Retinal pigment epithelial cell (primary cell): ENCODE data around the gene PTPRA.
"Not testable (repeated sequence)": the region's sequence is repeated elsewhere in the genome, so short reads cannot be mapped to it uniquely, and the experiment has no call there.

ENCODE experiments used
- DNase-seq: peaks from one replicate; pipeline ENCODE4 v3.0.0-alpha.2; 2010; ENCODE audit warnings: low read depth
- H3K4me3 ChIP-seq: 2 replicates; pipeline ENCODE4 v1.5.1; 2011; ENCODE audit warnings: mild to moderate bottlenecking, low read length, control low read depth, moderate library complexity
- TF ChIP-seq, protein P1 (sequence below): conservative IDR thresholded peaks from 2 replicates; pipeline ENCODE4 v1.5.1; 2011; ENCODE audit warnings: low read depth, low read length, control low read depth, inconsistent platforms

PTPRA gene

DNA sequence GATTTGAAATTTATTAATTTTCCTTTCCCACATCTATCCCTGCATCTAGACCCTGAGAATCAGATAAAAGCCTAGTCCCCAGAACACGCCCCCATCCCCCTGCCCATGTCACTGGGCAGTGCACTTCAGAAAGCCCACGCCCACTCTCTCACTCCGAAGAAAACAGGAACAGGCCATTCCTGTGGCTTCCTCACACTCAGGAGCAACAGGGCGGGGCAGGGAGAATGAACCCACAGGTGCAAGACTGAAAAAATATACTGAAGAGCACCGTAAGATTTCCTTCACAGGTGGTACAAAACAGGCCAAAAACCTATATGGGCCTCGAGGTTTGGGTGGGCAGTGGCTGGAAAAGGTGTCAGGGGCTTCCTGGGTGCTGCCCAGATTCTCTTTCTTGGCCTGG lies 201.5 kb downstream of the PTPRA start:
- TF ChIP-seq, protein P1, sequence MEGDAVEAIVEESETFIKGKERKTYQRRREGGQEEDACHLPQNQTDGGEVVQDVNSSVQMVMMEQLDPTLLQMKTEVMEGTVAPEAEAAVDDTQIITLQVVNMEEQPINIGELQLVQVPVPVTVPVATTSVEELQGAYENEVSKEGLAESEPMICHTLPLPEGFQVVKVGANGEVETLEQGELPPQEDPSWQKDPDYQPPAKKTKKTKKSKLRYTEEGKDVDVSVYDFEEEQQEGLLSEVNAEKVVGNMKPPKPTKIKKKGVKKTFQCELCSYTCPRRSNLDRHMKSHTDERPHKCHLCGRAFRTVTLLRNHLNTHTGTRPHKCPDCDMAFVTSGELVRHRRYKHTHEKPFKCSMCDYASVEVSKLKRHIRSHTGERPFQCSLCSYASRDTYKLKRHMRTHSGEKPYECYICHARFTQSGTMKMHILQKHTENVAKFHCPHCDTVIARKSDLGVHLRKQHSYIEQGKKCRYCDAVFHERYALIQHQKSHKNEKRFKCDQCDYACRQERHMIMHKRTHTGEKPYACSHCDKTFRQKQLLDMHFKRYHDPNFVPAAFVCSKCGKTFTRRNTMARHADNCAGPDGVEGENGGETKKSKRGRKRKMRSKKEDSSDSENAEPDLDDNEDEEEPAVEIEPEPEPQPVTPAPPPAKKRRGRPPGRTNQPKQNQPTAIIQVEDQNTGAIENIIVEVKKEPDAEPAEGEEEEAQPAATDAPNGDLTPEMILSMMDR, result no peak
- no peak overlapping the region for H3K4me3 ChIP-seq
- DNase-seq, result no peak

DNA sequence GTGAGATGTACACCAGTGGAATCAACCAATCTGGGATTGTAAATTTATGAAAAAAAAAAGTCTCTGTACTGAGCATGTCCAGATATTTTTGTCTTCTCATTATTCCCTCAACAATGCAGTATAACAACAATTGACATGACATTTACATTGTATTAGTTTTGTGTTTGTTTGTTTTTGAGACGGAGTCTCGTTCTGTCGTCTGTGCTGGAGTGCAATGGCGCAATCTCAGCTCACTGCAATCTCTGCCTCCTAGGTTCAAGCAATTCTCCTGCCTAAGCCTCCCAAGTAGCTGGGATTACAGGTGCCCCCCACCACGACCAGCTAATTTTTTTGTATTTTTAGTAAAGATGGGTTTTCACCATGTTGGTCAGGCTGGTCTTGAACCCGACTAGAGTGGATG lies 202.0 kb downstream of the PTPRA start:
- DNase-seq, H3K4me3 ChIP-seq: not testable (repeated sequence)

DNA sequence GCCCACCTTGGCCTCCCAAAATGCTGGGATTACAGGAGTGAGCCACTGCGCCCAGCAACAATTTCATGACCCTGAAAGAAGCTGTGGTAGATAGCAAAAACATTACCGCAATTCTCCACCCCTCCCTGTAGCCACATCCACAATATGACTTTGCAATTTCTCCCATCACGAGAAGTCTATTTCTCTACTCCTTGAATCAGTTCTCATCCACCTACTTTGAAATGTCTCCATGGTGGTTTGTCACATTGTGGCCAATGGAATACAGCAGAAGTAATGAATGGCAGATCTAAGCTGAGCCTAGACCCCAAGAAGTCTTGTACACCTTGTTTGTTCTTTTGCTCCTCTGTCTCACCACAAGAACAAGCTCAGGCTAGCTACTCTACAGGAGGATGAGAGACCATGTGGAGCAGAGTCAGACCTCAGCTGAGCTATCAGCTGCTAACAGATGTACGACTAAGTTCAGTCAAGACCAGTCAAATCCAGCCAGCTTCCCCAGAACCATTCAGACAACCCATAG lies 204.4 kb downstream of the PTPRA start:
- H3K4me3 ChIP-seq, result no peak overlapping the region
- DNase-seq, result no peak
- TF ChIP-seq, protein P1, result no peak

DNA sequence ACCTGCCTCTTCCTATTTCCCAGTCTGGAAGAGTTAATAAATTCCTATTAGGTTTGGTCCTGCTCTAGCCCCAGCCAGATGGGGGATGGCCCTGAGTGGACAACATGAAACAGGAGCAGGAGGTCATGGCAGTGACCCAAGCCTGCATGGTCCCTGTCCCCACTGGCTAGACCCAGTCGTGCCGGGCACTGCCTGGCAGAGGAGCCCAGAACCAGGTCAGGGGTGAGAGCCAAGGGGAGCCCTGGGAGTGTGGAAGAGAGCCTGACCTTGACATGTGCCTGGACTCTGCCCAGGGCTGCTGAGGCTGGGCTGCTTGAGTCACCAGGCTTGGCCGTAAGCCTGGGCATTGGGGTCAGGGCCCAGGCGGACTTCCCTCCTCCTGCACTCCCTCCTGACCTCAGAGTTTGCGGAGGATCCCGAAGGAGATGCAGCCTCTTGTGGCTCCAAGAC lies 207.7 kb downstream of the PTPRA start:
- no peak for DNase-seq
- TF ChIP-seq, protein P1, result no peak
- no peak overlapping the region for H3K4me3 ChIP-seq

DNA sequence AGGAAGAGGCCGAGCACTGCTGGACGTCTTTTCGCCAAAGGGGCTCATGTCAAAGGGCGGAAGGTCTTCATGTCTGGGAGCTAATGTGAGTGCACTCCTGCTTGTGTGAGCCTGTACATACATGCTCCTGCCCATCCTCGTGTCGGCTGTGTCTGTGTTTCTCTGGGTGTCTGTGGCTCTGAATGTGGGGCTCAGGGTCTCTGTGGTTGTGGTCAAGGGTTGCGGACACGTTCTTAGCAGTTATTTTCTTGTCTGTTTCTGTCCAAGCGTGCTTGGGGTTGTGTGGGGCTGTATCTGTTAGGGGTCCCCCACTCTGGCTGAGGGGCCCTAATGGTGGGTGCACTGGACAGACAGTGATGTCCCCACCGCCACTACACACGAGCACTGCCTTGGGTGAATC lies 208.4 kb downstream of the PTPRA start:
- DNase-seq, result no peak
- TF ChIP-seq, protein P1, result no peak
- no peak overlapping the region for H3K4me3 ChIP-seq

DNA sequence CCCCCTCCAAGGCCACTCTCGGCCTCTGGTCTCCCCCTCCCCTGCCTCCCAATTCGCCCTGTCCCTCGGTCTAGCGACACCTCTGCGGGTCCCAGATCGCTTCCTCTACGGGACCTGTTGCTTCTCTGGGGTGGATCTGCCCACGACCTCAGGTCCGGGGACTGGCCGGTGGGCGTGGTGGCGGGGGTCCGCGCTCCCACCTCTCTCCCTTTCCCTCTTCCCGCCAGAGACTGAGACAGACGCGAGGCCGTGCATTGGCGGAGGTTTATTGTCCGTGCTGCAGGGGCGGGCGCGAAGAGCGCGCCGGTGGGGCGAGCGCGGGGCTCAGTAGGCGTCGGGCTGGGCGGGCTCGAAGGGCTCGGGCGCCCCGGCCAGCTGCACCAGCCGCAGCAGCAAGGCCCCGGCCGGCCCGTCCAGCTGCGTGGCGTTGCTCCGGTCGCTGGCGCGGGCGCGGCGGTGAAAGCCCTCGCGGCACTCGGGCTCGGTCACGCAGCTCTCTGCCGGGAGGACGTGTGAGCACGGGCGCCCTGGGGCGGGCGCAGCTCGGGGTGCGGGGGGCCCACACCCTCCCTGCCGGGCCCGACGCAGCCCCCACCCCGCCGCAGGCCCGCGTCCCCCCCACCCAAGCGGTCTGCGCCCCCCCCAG lies 209.1 kb downstream of the PTPRA start:
- TF ChIP-seq, protein P1, result no peak
- H3K4me3 ChIP-seq, result no peak overlapping the region
- no peak for DNase-seq

DNA sequence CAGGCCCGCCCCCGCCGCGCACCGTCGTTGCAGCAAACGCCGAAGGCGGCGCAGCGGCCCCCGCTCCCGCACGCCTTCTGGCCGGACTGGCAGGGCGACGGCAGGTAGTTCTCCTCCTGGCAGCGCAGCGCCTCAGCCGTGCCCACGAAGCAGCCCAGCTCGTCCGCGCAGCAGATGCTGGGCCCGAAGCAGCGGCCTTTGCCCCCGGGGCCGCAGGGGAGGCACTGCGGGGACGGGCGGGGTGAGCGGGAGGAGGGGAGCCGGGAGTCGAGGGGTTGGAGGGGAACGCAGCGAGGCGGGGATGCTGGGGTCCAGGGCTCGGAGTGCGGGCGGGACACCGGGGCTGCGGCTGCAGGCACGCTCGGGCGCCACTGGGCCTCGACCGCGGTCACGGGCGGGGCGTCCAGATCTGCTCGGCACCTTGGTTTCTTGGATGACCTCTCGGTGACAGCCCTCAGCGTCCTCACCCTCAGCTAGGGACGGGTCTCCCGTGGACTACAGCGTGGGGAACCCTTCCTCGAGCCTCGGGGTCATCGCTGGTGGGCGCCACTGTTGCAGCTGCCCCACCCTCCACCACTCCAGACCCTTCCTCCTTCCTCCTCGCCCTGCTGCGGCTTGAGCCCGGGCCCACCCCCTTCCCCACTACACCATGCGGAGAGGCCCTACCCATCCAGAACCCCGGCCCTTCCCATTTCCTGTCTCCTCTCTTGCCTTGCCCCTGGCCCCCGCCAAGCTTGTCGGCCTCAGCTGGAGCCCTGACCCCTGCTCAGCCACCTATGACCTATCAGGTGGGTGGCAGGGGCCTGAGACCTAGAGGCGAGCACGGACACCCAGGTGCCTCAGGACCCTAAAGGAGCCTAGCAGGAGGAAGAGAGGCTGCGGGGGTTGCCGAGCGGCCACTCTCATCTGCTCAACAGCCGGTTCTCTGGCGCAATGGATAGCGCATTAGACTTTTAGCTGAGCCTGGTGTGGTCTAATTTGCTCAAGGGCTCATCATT lies 210.0 kb downstream of the PTPRA start:
- no peak overlapping the region for H3K4me3 ChIP-seq
- no peak for DNase-seq
- TF ChIP-seq, protein P1, result no peak
